OCI-LY7 (cell line): ENCODE results near the gene DDX55.

Experiments used
- CTCF ChIP-seq: fragments of 200-600 bp; sonication (generic); conservative IDR thresholded peaks from 2 replicates; pipeline ENCODE4 v1.5.1; 2014; ENCODE audit warnings: mild to moderate bottlenecking, antibody characterized with exemption, low read length, moderate library complexity, mixed read lengths
- EZH2phosphoT487 ChIP-seq: fragments of 200-600 bp; sonication (generic); IDR thresholded peaks from 2 replicates; pipeline ENCODE4 v1.6.1; 2018; ENCODE audit warnings: low read depth, borderline replicate concordance, mild to moderate bottlenecking, mixed run types, antibody characterized with exemption, low read length, moderate library complexity, mixed read lengths

GRCh38 chr12:123580772-123581171 is 21.1 kb upstream of the DDX55 start:
- no peak for TF ChIP-seq CTCF
- no peak for TF ChIP-seq EZH2phosphoT487
